GM18517 (cell line): ENCODE results near the gene INO80E.
A peak's percentile ranks its signal among the peaks of the same experiment; 100 is the strongest.
"Not testable (repeated sequence)": the region's sequence is repeated elsewhere in the genome, so short reads cannot be mapped to it uniquely, and the experiment has no call there.

ENCODE experiments used
- ATAC-seq: cut with Tn5 transposase; IDR thresholded peaks from one replicate; pipeline ENCODE4 v1.9.1; 2021; ENCODE audit warnings: mild to moderate bottlenecking, moderate library complexity; ENCODE audit not compliant: unreplicated experiment

Gene INO80E

GRCh38 chr16:29995911-29996765, at the start of gene INO80E:
INO80E (plus strand) TSS chr16:29996241; CDS start chr16:29996311, 70 bp downstream.
- ATAC-seq = peak; percentile 82

GRCh38 chr16:29947897-29948296, 48.1 kb upstream of the INO80E start:
- no peak for ATAC-seq

- no peak for ATAC-seq
Measured at GRCh38 chr16:29950806-29951461, 45.1 kb upstream of the INO80E start.

GRCh38 chr16:29951625-29952365, 44.2 kb upstream of the INO80E start:
- ATAC-seq = no peak

- no peak for ATAC-seq
Measured at GRCh38 chr16:29958756-29959155, 37.3 kb upstream of the INO80E start.

GRCh38 chr16:29959293-29959692, 36.7 kb upstream of the INO80E start:
- no peak for ATAC-seq

GRCh38 chr16:29959821-29960220, 36.2 kb upstream of the INO80E start:
- not testable (repeated sequence) for ATAC-seq

GRCh38 chr16:29961127-29961478, 34.9 kb upstream of the INO80E start:
- no peak for ATAC-seq

- ATAC-seq = peak; percentile 80
Measured at GRCh38 chr16:29961479-29962343, 34.3 kb upstream of the INO80E start, which contains the start of gene TMEM219. TMEM219 (plus strand) TSS chr16:29962079; CDS start chr16:29963144, 1,065 bp downstream.

- no peak for ATAC-seq
Measured at GRCh38 chr16:29962344-29962994, 33.6 kb upstream of the INO80E start.

GRCh38 chr16:29963021-29963743, 32.9 kb upstream of the INO80E start:
- ATAC-seq = no peak

GRCh38 chr16:29968205-29968604, 27.8 kb upstream of the INO80E start:
- ATAC-seq = no peak

- no peak for ATAC-seq
Measured at GRCh38 chr16:29971304-29971703, 24.7 kb upstream of the INO80E start.

- ATAC-seq = no peak
Measured at GRCh38 chr16:29972500-29972899, 23.5 kb upstream of the INO80E start.

GRCh38 chr16:29972992-29973383, 23.1 kb upstream of the INO80E start:
- no peak for ATAC-seq

- ATAC-seq = peak; percentile 89
Measured at GRCh38 chr16:29973384-29974246, 22.4 kb upstream of the INO80E start, which contains the start of gene TAOK2. TAOK2 (plus strand) TSS chr16:29973868; CDS start chr16:29977773, 3,905 bp downstream.

- ATAC-seq = peak; percentile 12
Measured at GRCh38 chr16:29974291-29975133, 21.5 kb upstream of the INO80E start.
